ENCODE data around the gene OR13J1.

Gene OR13J1

DNA sequence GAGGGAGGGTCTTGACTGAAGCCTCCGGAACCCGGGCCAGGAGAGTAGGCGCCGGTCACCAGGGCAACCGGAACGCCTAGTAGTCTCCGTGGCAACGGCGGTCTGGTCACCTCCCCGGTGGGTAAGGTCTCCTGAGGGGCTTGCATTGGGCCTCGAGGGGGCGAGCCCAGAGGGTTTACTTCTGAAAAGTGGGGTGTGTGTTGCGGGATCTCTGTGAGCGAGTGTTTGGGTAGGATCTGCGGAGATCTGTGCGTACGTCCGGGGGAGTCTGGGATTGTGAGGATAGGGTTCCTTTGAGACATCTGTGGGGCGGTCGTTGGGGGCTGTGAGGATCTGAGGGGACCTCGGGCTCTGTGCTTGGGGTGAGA is 41.5 kb downstream of the OR13J1 start, which contains the start of gene FAM221B:
TSS of gene FAM221B (minus strand) at position 17 of the 368 bp plus-strand sequence. CDS start 2,571 bp downstream, outside the sequence.
- Histone ChIP-seq H3K27me3 (ENCODE audit: low read depth, low read length) (peaks cover 5% of the 10 kb centered on the region; the same call in 1 of the 2 replicates), H3K9ac (ENCODE audit: low read length) (peak within 1 kb of the TSS; percentile 82)

DNA sequence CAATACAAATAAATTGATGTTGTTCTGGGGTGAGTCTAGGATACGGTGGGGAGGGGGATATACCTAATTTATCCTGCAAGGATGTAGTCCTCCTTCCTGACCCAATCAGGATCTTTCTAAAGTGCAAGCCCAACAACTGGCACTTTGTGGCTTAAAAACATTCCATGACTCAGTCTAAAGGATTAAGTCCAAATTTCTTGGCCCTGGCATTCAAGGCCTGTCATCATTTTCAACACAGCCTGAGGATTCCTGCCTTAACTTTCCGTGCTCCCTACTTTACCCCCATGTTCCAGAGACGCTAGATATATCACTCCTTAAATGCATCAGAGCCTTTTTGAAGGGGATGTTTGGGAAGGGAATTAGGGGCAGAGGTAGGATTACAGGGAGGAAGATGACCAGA is 42.7 kb downstream of the OR13J1 start:
- H4K20me1 ChIP-seq (ENCODE audit: insufficient read depth, low read length): no peaks in the 10 kb centered on the region
- no peak overlapping the region for H3K4me2 ChIP-seq (ENCODE audit: low read length)
- TF ChIP-seq EZH2phosphoT487 (IDR thresholded peaks at IDR 0.05; ENCODE audit: low read depth): no peak
- TF ChIP-seq, protein P1, sequence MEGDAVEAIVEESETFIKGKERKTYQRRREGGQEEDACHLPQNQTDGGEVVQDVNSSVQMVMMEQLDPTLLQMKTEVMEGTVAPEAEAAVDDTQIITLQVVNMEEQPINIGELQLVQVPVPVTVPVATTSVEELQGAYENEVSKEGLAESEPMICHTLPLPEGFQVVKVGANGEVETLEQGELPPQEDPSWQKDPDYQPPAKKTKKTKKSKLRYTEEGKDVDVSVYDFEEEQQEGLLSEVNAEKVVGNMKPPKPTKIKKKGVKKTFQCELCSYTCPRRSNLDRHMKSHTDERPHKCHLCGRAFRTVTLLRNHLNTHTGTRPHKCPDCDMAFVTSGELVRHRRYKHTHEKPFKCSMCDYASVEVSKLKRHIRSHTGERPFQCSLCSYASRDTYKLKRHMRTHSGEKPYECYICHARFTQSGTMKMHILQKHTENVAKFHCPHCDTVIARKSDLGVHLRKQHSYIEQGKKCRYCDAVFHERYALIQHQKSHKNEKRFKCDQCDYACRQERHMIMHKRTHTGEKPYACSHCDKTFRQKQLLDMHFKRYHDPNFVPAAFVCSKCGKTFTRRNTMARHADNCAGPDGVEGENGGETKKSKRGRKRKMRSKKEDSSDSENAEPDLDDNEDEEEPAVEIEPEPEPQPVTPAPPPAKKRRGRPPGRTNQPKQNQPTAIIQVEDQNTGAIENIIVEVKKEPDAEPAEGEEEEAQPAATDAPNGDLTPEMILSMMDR (IDR thresholded peaks at IDR 0.05; ENCODE audit: low read depth, low read length): no peak
- H3K79me2 ChIP-seq (ENCODE audit: low read length): 0 out of 2 replicates have a peak, but pooled peaks cover 3% of the 10 kb centered on the region
- H3K9ac ChIP-seq (ENCODE audit: low read length): no peak overlapping the region
- peaks cover 25% of the 10 kb centered on the region for H3K4me1 ChIP-seq (ENCODE audit: low read length)
- no peaks in the 10 kb centered on the region for H3K9me3 ChIP-seq (ENCODE audit: insufficient read depth, low read length)
- H2AFZ ChIP-seq (ENCODE audit: low read depth, low read length): no peak overlapping the region
- peaks cover 5% of the 10 kb centered on the region; the same call in 1 of the 2 replicates for H3K27me3 ChIP-seq (ENCODE audit: low read depth, low read length)
- no peak overlapping the region for H3K4me3 ChIP-seq (ENCODE audit: low read length)
- H3K27ac ChIP-seq (ENCODE audit: low read length): no peak overlapping the region
- H3K36me3 ChIP-seq (replicated peaks; ENCODE audit: low read depth, low read length): no peaks in the 10 kb centered on the region

More for the DNA sequence above, 41.5 kb downstream of the OR13J1 start, which contains the start of gene FAM221B:
- peak within 1 kb of the TSS; percentile 100 for H2AFZ ChIP-seq (ENCODE audit: low read depth, low read length)
- peaks cover 37% of the 10 kb centered on the region for H3K4me1 ChIP-seq (ENCODE audit: low read length)
- H3K9me3 ChIP-seq (ENCODE audit: insufficient read depth, low read length): no peaks in the 10 kb centered on the region
- no peaks in the 10 kb centered on the region for H3K36me3 ChIP-seq (replicated peaks; ENCODE audit: low read depth, low read length)
- H3K79me2 ChIP-seq (ENCODE audit: low read length): 0 out of 2 replicates have a peak, but pooled peaks cover 3% of the 10 kb centered on the region
- peak within 1 kb of the TSS; percentile 100 for H3K4me2 ChIP-seq (ENCODE audit: low read length)
- TF ChIP-seq, protein P1 (IDR thresholded peaks at IDR 0.05; ENCODE audit: low read depth, low read length): no peak
- TF ChIP-seq EZH2phosphoT487 (IDR thresholded peaks at IDR 0.05; ENCODE audit: low read depth): no peak
- peak within 1 kb of the TSS; percentile 99 for H3K4me3 ChIP-seq (ENCODE audit: low read length)
- no peak within 1 kb of the TSS for H3K27ac ChIP-seq (ENCODE audit: low read length)
- no peaks in the 10 kb centered on the region for H4K20me1 ChIP-seq (ENCODE audit: insufficient read depth, low read length)

DNA sequence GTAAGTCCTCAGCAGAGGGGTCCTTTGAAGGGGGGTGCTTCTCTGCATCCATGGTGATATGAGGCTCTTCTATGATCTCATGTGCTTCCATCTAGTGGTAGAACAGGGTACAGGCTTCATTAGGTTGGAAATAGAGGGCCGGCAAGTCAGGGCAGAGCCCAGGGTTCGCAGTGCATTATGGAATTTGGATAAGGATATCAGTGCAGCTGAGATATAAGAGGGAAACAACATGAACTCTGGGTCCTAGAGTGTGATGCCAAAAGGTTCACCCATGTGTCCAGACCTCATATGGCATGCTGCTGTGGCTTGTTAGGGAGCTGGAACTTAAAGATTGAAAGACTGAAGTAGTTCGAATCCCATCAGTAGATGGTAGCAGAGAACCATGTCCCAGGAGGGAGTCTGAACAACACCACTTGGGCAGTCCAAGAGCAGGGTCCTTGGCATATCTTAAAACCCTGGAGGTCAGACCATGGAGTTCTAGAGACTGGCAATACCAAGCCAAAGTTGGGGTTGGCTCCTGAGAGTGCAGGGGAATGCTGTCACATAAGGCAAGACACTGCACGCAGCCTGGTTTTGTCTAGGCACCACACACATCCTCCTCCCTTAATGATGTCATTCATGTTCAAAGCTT is 44.0 kb downstream of the OR13J1 start:
- Histone ChIP-seq H3K79me2 (ENCODE audit: low read length) (0 out of 2 replicates have a peak, but pooled peaks cover 3% of the 10 kb centered on the region), H3K36me3 (replicated peaks; ENCODE audit: low read depth, low read length) (no peaks in the 10 kb centered on the region), H4K20me1 (ENCODE audit: insufficient read depth, low read length) (no peaks in the 10 kb centered on the region), H3K27me3 (ENCODE audit: low read depth, low read length) (peaks cover 5% of the 10 kb centered on the region; the same call in 1 of the 2 replicates), H3K9me3 (ENCODE audit: insufficient read depth, low read length) (no peaks in the 10 kb centered on the region), H3K4me2 (ENCODE audit: low read length) (peak overlapping the region; percentile 74), H3K4me3 (ENCODE audit: low read length) (peak overlapping the region; percentile 37), H3K4me1 (ENCODE audit: low read length) (peaks cover 24% of the 10 kb centered on the region), H3K27ac (ENCODE audit: low read length) (no peak overlapping the region), H3K9ac (ENCODE audit: low read length) (no peak overlapping the region), H2AFZ (ENCODE audit: low read depth, low read length) (peak overlapping the region; percentile 79)
- no peak for TF ChIP-seq EZH2phosphoT487 (IDR thresholded peaks at IDR 0.05; ENCODE audit: low read depth)
- TF ChIP-seq, protein P1 (IDR thresholded peaks at IDR 0.05; ENCODE audit: low read depth, low read length): peak; percentile 92

DNA sequence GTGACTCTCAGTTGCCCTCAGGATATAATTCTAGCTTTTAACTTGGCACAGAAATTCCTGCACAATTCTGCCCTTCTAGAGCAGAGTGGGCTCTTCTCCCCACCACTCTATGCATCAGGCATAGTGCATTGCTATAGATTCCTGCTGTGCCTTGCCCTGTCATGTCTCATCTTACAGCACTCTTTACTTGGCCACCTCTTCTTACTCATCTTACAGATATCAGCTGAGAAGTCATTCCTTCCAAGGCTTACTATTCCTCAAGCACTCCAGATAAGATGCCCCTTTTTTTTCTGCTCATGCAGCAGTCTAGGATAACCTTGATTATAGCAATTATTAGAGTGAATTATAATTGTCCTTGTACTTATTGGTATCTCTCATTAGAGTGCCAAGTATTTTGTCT is 47.3 kb downstream of the OR13J1 start:
- Histone ChIP-seq H4K20me1 (ENCODE audit: insufficient read depth, low read length) (no peaks in the 10 kb centered on the region), H3K4me3 (ENCODE audit: low read length) (no peak overlapping the region)

More for the DNA sequence above, 47.3 kb downstream of the OR13J1 start:
- Histone ChIP-seq H3K36me3 (replicated peaks; ENCODE audit: low read depth, low read length) (no peaks in the 10 kb centered on the region), H3K4me2 (ENCODE audit: low read length) (no peak overlapping the region), H3K9me3 (ENCODE audit: insufficient read depth, low read length) (no peaks in the 10 kb centered on the region), H3K4me1 (ENCODE audit: low read length) (peaks cover 13% of the 10 kb centered on the region), H3K27ac (ENCODE audit: low read length) (no peak overlapping the region), H3K27me3 (ENCODE audit: low read depth, low read length) (peaks cover 5% of the 10 kb centered on the region; the same call in 1 of the 2 replicates), H3K9ac (ENCODE audit: low read length) (no peak overlapping the region), H2AFZ (ENCODE audit: low read depth, low read length) (no peak overlapping the region), H3K79me2 (ENCODE audit: low read length) (no peaks in the 10 kb centered on the region)
- no peak for TF ChIP-seq EZH2phosphoT487 (IDR thresholded peaks at IDR 0.05; ENCODE audit: low read depth)
- TF ChIP-seq, protein P1 (IDR thresholded peaks at IDR 0.05; ENCODE audit: low read depth, low read length): no peak

Data from OCI-LY3 (cell line).